HepG2 (cell line): ENCODE results near the gene BAHCC1. TPM values are rescaled to one million over a fixed set of nuclear protein-coding genes. Genes with fewer than 3 reads are reported as not detected.

Source experiments
- CCAR2 ChIP-seq: fragments of 200-400 bp; formaldehyde crosslinking; optimal IDR thresholded peaks from 2 replicates; pipeline ENCODE3; 2018; ENCODE audit warnings: low read depth, mild to moderate bottlenecking, low read length, moderate library complexity
- CCDC6 ChIP-seq: sonication (generic); formaldehyde crosslinking; IDR thresholded peaks from 2 replicates; pipeline ENCODE4 v1.8.1; 2022; ENCODE audit warnings: mild to moderate bottlenecking, missing genetic modification reagents, moderate library complexity
- REPIN1 ChIP-seq: sonication (generic); formaldehyde crosslinking; IDR thresholded peaks from 2 replicates; pipeline ENCODE4 v1.8.0; 2022; ENCODE audit warnings: missing genetic modification reagents, low read depth, mild to moderate bottlenecking, borderline replicate concordance
- SIX4 ChIP-seq: sonication (generic); formaldehyde crosslinking; IDR thresholded peaks from 2 replicates; pipeline ENCODE4 v1.4.0; 2020; ENCODE audit warnings: missing genetic modification reagents
- ZBTB38 ChIP-seq: sonication (generic); formaldehyde crosslinking; IDR thresholded peaks from 2 replicates; pipeline ENCODE4 v1.5.1; 2020; ENCODE audit warnings: mild to moderate bottlenecking, missing genetic modification reagents
- ZNF18 ChIP-seq: sonication (generic); formaldehyde crosslinking; IDR thresholded peaks from 2 replicates; pipeline ENCODE4 v1.8.0; 2022; ENCODE audit warnings: mild to moderate bottlenecking, missing genetic modification reagents; ENCODE audit not compliant: insufficient replicate concordance
- ZNF547 ChIP-seq: sonication (generic); formaldehyde crosslinking; IDR thresholded peaks from 2 replicates; pipeline ENCODE4 v1.5.1; 2020; ENCODE audit warnings: mild to moderate bottlenecking, missing genetic modification reagents
- polyA plus RNA-seq, 8 experiments: library from polyadenylated mRNA; depleted of rRNA in 3 of 8; stranded (reverse) in 7 of 8; unstranded in 1 of 8; fragments of >200 nt; fragmentation: Illumina TruSeq in 4 of 8; extraction: Trizol in 4 of 8; gene quantifications; 2 replicates each; pipeline versions ENCODE4 v1.2.1 to v1.2.3, GENCODE V29; 2011 to 2016; ENCODE audit warnings: low read depth in 4 of 8, missing spikeins in 1 of 8, mixed read lengths in 1 of 8; ENCODE audit not compliant: insufficient read depth in 1 of 8
- total RNA-seq, 5 experiments: library from RNA; depleted of rRNA; stranded (reverse); fragments of >200 nt; fragmentation: Illumina TruSeq; extraction: Trizol; gene quantifications; 2 replicates each; pipeline ENCODE4 v1.2.3, GENCODE V29; 2016; ENCODE audit warnings: low read depth in 1 of 5
- TF ChIP-seq, protein P1 (sequence below): IDR thresholded peaks from 2 replicates; pipeline ENCODE4 v1.6.1; 2012; ENCODE audit warnings: low read length, improper control_type of control experiment
- TF ChIP-seq, protein P2 (sequence below): sonication (generic); formaldehyde crosslinking; IDR thresholded peaks from 2 replicates; pipeline ENCODE4 v1.4.0; 2020; ENCODE audit warnings: missing genetic modification reagents, mild to moderate bottlenecking, borderline replicate concordance
- TF ChIP-seq, protein P3 (sequence below): IDR thresholded peaks from 2 replicates; pipeline ENCODE4 v1.6.1; 2018; ENCODE audit warnings: missing genetic modification reagents, mild to moderate bottlenecking, missing compliant biosample characterization
- TF ChIP-seq, protein P4 (sequence below): sonication (generic); formaldehyde crosslinking; IDR thresholded peaks from 2 replicates; pipeline ENCODE4 v1.4.0; 2020; ENCODE audit warnings: low read depth, mild to moderate bottlenecking, missing genetic modification reagents

BAHCC1 gene
- total and polyA plus RNA-seq, 2 of the 13 experiments (the other 11 are each of a cell fraction or from before 2014, with no cell fraction given) = 1.4 to 1.7 TPM

- TF ChIP-seq, protein P1, sequence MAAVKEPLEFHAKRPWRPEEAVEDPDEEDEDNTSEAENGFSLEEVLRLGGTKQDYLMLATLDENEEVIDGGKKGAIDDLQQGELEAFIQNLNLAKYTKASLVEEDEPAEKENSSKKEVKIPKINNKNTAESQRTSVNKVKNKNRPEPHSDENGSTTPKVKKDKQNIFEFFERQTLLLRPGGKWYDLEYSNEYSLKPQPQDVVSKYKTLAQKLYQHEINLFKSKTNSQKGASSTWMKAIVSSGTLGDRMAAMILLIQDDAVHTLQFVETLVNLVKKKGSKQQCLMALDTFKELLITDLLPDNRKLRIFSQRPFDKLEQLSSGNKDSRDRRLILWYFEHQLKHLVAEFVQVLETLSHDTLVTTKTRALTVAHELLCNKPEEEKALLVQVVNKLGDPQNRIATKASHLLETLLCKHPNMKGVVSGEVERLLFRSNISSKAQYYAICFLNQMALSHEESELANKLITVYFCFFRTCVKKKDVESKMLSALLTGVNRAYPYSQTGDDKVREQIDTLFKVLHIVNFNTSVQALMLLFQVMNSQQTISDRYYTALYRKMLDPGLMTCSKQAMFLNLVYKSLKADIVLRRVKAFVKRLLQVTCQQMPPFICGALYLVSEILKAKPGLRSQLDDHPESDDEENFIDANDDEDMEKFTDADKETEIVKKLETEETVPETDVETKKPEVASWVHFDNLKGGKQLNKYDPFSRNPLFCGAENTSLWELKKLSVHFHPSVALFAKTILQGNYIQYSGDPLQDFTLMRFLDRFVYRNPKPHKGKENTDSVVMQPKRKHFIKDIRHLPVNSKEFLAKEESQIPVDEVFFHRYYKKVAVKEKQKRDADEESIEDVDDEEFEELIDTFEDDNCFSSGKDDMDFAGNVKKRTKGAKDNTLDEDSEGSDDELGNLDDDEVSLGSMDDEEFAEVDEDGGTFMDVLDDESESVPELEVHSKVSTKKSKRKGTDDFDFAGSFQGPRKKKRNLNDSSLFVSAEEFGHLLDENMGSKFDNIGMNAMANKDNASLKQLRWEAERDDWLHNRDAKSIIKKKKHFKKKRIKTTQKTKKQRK = no peak
- TF ChIP-seq CCAR2 = no peak
- TF ChIP-seq, protein P2, sequence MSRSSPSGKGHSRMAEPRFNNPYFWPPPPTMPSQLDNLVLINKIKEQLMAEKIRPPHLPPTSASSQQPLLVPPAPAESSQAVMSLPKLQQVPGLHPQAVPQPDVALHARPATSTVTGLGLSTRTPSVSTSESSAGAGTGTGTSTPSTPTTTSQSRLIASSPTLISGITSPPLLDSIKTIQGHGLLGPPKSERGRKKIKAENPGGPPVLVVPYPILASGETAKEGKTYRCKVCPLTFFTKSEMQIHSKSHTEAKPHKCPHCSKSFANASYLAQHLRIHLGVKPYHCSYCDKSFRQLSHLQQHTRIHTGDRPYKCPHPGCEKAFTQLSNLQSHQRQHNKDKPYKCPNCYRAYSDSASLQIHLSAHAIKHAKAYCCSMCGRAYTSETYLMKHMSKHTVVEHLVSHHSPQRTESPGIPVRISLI = peak; percentile 65; the same call in 1 of the 2 replicates
- peak; percentile 92 for TF ChIP-seq CCDC6 (CRISPR knock-in tag)
- TF ChIP-seq, protein P3, sequence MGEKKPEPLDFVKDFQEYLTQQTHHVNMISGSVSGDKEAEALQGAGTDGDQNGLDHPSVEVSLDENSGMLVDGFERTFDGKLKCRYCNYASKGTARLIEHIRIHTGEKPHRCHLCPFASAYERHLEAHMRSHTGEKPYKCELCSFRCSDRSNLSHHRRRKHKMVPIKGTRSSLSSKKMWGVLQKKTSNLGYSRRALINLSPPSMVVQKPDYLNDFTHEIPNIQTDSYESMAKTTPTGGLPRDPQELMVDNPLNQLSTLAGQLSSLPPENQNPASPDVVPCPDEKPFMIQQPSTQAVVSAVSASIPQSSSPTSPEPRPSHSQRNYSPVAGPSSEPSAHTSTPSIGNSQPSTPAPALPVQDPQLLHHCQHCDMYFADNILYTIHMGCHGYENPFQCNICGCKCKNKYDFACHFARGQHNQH (CRISPR knock-in tag) = peak; percentile 67
- peak; percentile 66 for TF ChIP-seq SIX4
- TF ChIP-seq ZBTB38 = peak; percentile 71; the same call in 1 of the 2 replicates
- TF ChIP-seq, protein P4, sequence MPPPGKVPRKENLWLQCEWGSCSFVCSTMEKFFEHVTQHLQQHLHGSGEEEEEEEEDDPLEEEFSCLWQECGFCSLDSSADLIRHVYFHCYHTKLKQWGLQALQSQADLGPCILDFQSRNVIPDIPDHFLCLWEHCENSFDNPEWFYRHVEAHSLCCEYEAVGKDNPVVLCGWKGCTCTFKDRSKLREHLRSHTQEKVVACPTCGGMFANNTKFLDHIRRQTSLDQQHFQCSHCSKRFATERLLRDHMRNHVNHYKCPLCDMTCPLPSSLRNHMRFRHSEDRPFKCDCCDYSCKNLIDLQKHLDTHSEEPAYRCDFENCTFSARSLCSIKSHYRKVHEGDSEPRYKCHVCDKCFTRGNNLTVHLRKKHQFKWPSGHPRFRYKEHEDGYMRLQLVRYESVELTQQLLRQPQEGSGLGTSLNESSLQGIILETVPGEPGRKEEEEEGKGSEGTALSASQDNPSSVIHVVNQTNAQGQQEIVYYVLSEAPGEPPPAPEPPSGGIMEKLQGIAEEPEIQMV (CRISPR knock-in tag) = 0 out of 2 replicates have a peak, but pooled peaks have one; percentile 68
- peak; percentile 92 for TF ChIP-seq ZNF547 (CRISPR knock-in tag)
- peak; percentile 91 for TF ChIP-seq REPIN1
- no peak for TF ChIP-seq ZNF18
Measured at GRCh38 chr17:81394921-81395599, at the start of gene BAHCC1 (continued).
